ENCODE data around the gene PYM1.

DNA sequence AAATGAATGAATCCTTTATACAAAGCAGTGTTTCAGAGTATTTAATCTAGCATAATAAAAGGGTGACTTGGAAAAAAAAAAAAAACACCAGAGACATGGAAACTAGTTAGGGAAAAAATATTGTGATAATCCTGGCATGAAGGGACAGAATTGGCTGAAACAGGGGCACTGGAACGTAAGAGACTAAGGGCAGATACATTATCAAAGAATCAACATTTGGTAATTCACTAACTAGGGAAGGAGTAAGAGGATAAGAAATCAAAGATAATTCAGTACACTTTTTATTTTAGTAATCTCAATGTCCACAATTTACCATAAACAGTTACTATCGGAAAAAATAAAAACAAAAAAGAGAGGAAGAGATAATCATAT, 18.2 kb downstream of the PYM1 start:
- TF ChIP-seq CTCF (IDR thresholded peaks at IDR 0.05): no peak
- TF ChIP-seq POLR2A (IDR thresholded peaks at IDR 0.05): no peak
- no peak for TF ChIP-seq POLR2AphosphoS5 (IDR thresholded peaks at IDR 0.05)

Measured in upper lobe of left lung (tissue), 4 donors.